ENCODE results near the gene SOWAHA. TPM values are rescaled to one million over a fixed set of nuclear protein-coding genes. Genes with fewer than 3 reads are reported as not detected.

SOWAHA gene
- total RNA-seq, 1 experiment from 2014 or later = 0.20 TPM

DNA sequence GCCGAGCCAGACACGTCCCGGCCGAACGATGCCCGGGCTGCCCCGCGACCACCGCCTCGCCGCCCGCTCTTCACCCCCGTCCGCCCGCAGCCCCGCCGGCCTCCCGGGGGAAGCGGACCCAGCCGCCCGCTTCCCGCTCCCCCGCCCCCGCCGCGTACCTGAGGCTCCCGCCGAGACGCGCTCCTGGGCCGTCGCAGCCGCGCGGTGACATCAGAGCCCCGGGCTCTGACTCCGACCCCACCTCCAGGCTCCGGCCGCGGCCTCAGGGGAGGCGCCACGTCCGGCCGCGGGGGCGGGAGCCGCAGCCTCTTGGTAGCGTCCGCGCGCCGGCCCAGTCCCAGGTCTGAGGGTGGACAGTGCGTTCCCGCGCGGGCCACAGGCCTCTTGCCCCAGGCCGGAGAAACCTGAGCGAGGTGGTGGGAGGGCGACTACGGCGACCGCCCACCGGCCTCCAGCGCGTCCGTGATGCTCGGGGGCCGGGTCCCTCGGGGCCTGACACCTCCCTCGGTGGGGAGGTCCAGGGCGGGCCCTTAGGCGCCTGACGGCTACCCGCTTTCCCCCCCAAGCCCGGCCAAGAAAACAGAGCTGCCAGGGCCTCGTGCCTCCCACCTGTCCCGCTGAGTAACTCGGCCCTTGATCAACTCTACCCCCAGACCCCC is 17.5 kb downstream of the SOWAHA start, which contains the start of gene SHROOM1:
Gene SHROOM1 (minus strand): TSS at position 212 of the 659 bp plus-strand sequence. CDS start 4,507 bp downstream, outside the sequence.
- Histone ChIP-seq H3K27ac (ENCODE audit: insufficient read length, low read depth, low read length) (no peak within 1 kb of the TSS), H3K18ac (ENCODE audit: insufficient read length, low read depth, low read length) (no peak within 1 kb of the TSS), H4K8ac (replicated peaks; ENCODE audit: insufficient read length, low read depth, low read length) (no peak within 1 kb of the TSS), H2BK15ac (ENCODE audit: low read depth, low read length) (no peak within 1 kb of the TSS), H3K56ac (ENCODE audit: insufficient read length, low read depth, low read length) (no peak within 1 kb of the TSS), H4K20me1 (ENCODE audit: control insufficient read depth, insufficient read depth, insufficient read length) (no peaks in the 10 kb centered on the region), H3K14ac (ENCODE audit: insufficient read depth, low read length) (peak within 1 kb of the TSS; percentile 38), H3K27me3 (ENCODE audit: insufficient read depth, low read length) (peaks cover 19% of the 10 kb centered on the region; the same call in 1 of the 2 replicates), H4K91ac (ENCODE audit: insufficient read length, low read depth, low read length) (no peak within 1 kb of the TSS), H2BK12ac (ENCODE audit: insufficient read length, low read depth, low read length) (no peak within 1 kb of the TSS), H3K9ac (ENCODE audit: extremely low read depth, insufficient read length, low read length) (peak within 1 kb of the TSS; percentile 13), H2BK20ac (ENCODE audit: low read depth, low read length, poor library complexity, severe bottlenecking) (no peak within 1 kb of the TSS), H2AFZ (ENCODE audit: low read length) (no peak within 1 kb of the TSS), H2BK5ac (ENCODE audit: insufficient read length, low read length) (no peak within 1 kb of the TSS), H2BK120ac (ENCODE audit: low read depth, low read length, poor library complexity, severe bottlenecking) (no peak within 1 kb of the TSS), H3T11ph (ENCODE audit: low read length) (no peak within 1 kb of the TSS), H3K23me2 (ENCODE audit: insufficient read length, low read depth, low read length, poor library complexity, severe bottlenecking) (peaks cover 15% of the 10 kb centered on the region), H3K79me2 (ENCODE audit: insufficient read depth, low read length) (no peaks in the 10 kb centered on the region), H2AK5ac (ENCODE audit: insufficient read length, low read length) (no peak within 1 kb of the TSS), H3K4ac (ENCODE audit: low read depth, low read length) (no peak within 1 kb of the TSS), H3K9me3 (ENCODE audit: control insufficient read depth, low read depth, low read length) (no peaks in the 10 kb centered on the region), H3K4me1 (ENCODE audit: insufficient read depth, low read length) (no peaks in the 10 kb centered on the region), H3K4me2 (ENCODE audit: insufficient read depth, insufficient read length, low read length) (peak within 1 kb of the TSS; percentile 39), H3K79me1 (ENCODE audit: insufficient read depth, low read depth, low read length, poor library complexity, severe bottlenecking) (no peaks in the 10 kb centered on the region), H4K5ac (ENCODE audit: insufficient read length, low read depth, low read length) (no peak within 1 kb of the TSS), H3K23ac (ENCODE audit: insufficient read length, low read depth, low read length) (no peak within 1 kb of the TSS)
- TF ChIP-seq, protein P1, sequence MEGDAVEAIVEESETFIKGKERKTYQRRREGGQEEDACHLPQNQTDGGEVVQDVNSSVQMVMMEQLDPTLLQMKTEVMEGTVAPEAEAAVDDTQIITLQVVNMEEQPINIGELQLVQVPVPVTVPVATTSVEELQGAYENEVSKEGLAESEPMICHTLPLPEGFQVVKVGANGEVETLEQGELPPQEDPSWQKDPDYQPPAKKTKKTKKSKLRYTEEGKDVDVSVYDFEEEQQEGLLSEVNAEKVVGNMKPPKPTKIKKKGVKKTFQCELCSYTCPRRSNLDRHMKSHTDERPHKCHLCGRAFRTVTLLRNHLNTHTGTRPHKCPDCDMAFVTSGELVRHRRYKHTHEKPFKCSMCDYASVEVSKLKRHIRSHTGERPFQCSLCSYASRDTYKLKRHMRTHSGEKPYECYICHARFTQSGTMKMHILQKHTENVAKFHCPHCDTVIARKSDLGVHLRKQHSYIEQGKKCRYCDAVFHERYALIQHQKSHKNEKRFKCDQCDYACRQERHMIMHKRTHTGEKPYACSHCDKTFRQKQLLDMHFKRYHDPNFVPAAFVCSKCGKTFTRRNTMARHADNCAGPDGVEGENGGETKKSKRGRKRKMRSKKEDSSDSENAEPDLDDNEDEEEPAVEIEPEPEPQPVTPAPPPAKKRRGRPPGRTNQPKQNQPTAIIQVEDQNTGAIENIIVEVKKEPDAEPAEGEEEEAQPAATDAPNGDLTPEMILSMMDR (conservative IDR thresholded peaks at IDR 0.05) = no peak
- peaks cover 65% of the 10 kb centered on the region for H3K27me3 Mint-ChIP-seq (ENCODE audit: low read depth)
- no peaks in the 10 kb centered on the region; a peak in 1 of 7 replicates for H3K36me3 Mint-ChIP-seq (ENCODE audit: insufficient read depth in 1 of 3, low read depth in 3 of 3)
- WGBS (ENCODE audit: extremely low coverage, insufficient read length, low lambda C conversion rate) = no CpG with 5 or more reads among the region's 78 CpGs
- peak; percentile 66 for DNase-seq
- no peaks in the 10 kb centered on the region; a peak in 1 of 5 replicates for H3K9me3 Mint-ChIP-seq
- H3K27ac Mint-ChIP-seq = 0 out of 7 replicates have a peak within 1 kb of the TSS, but pooled peaks of 1 of the 3 experiments have one; percentile 53
- peak within 1 kb of the TSS; percentile 76 to 85 for H3K4me3 Mint-ChIP-seq
- H3K4me1 Mint-ChIP-seq = peaks cover 7 to 15% of the 10 kb centered on the region in 2 experiments; a peak in 3 of 4 replicates
